Measurements from ENCODE around the gene PEPD.

PEPD gene

DNA sequence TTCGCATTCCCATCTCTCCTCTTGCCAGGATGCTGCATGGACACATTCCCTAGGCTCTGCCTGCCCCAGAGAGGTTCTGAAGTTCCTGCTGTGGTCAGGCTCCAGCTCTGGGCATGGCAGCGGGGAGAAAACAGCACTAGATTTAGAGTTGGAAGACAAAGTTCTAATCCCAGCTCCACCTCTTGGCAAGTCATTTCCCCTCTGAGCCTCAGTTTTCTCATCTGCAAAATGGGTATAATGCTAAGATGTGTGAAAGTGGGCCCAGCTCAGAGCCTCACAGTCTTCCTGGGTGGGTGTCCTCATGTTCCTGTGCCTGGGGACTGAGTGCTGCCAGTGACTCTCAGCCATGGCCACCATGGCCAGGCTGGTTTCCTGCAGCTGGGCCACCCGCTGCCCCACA is 9.6 kb downstream of the PEPD start:
- DNase-seq (ENCODE audit: low read depth in 2 of 2) = no peak

DNA sequence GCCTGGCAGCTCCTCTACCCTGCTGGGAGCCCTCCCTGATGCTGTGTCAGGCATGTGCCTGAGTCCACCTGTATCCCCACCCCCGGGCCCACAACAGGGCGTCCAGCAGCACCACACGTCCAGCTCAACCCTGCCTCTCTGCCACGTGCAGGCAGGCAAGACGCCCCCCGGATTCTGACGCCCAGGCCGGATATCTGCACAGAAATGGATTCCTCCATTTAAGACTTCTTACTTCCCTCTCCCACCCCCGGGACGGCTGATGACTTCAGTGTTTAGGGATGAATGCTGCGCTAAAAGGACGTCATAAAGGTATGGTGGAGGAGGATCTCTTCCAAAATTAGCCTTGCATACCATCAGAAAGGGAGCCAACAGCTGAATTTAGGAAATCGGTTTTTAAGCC is 10.2 kb downstream of the PEPD start:
- no peak for DNase-seq (ENCODE audit: low read depth in 2 of 2)

DNA sequence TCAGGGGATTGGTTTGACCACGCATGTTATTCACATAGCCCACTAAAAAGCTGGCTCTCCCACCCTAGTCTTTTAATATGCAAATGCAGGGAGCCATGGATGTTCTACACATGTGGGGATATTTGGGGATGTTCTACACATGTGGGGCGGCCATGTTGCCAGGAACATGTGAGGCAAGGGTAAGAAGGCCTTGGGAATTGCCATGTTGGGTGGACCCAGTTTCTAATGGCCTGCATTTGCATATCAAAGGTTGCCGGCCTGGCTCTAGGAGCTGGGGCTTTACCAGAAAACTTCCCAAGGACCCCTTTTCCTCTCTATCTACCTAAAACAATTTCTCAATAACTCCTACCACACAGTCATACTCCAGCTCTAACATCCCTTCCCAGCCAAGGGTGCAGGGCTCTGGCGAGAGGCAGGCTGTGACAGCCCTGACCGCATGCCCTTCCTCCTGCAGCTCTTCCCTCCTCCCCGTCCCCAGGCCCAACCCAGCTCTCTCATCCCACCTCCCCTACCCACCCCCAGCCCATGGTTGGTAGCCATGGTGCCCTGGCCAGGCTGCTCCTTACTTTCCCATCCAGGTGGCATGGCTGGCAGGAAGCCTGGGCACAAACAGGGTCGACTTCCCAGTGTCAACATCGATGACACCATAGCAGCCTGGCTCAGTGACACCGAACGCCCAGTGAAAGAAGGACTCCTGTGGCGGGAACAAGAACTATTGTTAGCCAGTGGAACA is 11.0 kb downstream of the PEPD start:
- DNase-seq (ENCODE audit: low read depth in 2 of 2) = no peak

DNA sequence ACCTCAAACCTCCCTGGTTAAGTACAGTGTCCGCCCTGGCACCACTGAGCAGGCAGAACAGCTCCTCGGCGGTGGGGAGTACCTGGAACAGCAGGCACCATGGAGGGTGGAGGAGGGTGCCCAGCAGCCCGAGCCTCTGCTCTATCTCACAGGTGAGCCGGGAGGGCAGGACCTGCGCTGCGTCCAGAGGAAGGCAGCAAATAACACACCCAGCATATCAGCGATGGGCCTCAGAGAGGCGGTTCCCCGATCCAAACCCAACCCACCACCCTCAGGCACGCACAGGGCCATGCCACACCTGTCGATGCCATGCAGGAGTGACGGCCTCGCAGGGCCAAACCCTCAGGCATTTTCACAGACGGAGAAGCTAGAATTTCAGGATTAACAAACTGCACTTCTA is 11.8 kb downstream of the PEPD start:
- DNase-seq (ENCODE audit: low read depth in 2 of 2) = no peak

- DNase-seq (ENCODE audit: low read depth in 2 of 2) = no peak
These were observed 12.5 kb downstream of the PEPD start for GRCh38 chr19:33508941-33509614.

DNA sequence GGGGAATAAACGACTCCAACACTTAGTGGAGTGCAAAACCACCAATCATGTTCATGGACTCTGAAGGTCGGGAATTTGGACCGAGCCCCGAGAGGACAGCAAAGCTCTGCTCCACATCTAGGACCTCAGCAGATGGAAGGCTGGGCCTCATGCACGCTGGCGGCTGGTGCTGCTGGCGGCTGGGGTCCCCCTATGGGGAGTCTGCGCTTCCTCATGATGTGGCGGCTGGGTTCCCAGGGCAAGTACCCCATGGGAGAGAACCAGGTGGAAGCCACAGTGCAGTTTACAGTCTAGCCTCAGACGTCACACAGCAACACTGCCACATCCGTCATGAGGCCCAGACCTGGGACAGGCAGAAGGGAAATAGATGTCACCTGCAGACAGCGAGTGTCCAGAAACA is 13.2 kb downstream of the PEPD start:
- no peak for DNase-seq (ENCODE audit: low read depth in 2 of 2)

DNA sequence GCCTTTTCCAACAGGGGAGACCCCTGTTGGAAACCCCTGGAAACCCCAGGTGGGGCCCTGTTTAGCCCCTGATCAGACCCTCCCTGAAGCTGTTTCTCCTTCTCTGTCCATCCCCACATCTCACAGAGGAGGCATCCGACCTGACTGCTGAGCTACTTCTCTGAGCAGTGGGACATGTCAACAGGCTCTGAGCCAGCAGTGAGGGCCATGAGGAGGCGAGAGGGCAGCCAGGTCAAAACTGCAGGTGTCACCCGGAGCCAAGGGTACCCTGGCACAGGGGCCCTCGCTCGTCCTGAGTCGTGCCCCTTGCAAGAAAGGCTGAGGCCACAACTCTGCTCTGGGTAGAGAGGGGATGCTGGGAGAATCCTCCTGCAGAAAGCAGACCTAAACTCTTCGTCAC is 13.6 kb downstream of the PEPD start:
- no peak for DNase-seq (ENCODE audit: low read depth in 2 of 2)

GRCh38 chr19:33507021-33507956 is 14.3 kb downstream of the PEPD start:
- DNase-seq (ENCODE audit: low read depth in 2 of 2) = no peak

GRCh38 chr19:33506498-33506897 is 15.1 kb downstream of the PEPD start:
- no peak for DNase-seq (ENCODE audit: low read depth in 2 of 2)

DNA sequence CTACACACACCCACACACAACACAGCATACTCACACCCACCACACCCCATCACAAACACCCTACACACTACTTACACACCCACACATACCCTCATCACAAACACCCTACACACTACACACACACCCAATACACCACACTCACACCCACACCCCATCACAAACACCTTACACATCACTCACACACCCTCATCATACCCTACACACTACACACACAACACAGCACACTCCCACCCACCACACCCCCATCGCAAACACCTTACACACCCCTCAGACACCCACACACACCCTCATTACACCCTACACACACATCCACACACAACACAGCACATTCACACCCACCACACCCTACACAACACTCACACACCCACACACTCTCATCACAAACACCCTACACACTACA is 15.8 kb downstream of the PEPD start:
- no peak for DNase-seq (ENCODE audit: low read depth in 2 of 2)

DNA sequence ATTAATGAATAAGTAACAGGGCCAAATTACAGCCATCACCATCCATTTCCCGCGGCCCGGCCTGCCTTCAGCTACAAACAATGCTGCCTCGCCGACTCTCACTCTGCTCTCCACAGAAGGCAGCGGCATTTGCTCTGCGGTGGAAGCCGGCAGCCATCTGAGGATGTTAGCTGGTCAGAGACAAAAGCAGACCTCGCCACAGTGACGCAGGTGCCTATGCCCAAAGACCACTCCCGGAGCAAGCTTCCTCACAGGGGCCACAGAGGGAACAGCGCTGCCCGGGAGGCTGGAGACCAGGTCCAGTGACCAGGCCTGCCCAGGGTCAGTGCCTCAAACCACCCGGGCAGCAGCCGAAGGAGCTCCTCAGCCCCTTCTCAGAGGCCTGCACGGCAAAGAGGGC is 16.4 kb downstream of the PEPD start:
- DNase-seq (ENCODE audit: low read depth in 2 of 2) = no peak

GRCh38 chr19:33504058-33504444 is 17.5 kb downstream of the PEPD start:
- no peak for DNase-seq (ENCODE audit: low read depth in 2 of 2)

GRCh38 chr19:33503433-33504057 is 18.0 kb downstream of the PEPD start:
- no peak for DNase-seq (ENCODE audit: low read depth in 2 of 2)

GRCh38 chr19:33503030-33503429 is 18.6 kb downstream of the PEPD start:
- DNase-seq (ENCODE audit: low read depth in 2 of 2) = no peak

- no peak for DNase-seq (ENCODE audit: low read depth in 2 of 2)
These were observed 19.1 kb downstream of the PEPD start for GRCh38 chr19:33502521-33502920.

- DNase-seq (ENCODE audit: low read depth in 2 of 2) = no peak
These were observed 19.8 kb downstream of the PEPD start for GRCh38 chr19:33501693-33502356.

DNA sequence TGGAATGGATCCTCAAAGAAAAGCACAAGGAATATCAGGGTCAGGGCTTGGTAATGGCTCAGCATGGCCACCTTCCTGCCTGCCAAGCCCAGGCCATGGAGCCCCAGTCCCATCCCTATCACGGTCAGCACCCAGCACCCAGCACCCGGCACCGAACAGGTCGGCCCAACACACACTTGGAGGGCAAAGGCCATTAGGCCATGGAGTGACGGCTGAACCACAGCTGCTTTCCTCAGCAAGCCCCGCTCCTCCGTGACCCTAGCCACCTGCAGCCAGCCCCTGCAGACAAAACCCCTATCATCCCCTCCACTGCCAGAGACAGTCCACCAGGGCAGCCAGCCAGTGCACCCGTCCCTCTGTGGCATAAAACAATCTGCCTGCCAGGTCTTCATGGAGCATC is 20.6 kb downstream of the PEPD start:
- DNase-seq (ENCODE audit: low read depth in 2 of 2) = no peak

- DNase-seq (ENCODE audit: low read depth in 2 of 2) = no peak
These were observed 21.0 kb downstream of the PEPD start for GRCh38 chr19:33500586-33500985.

GRCh38 chr19:33499671-33500506 is 21.7 kb downstream of the PEPD start:
- DNase-seq (ENCODE audit: low read depth in 2 of 2) = no peak

DNA sequence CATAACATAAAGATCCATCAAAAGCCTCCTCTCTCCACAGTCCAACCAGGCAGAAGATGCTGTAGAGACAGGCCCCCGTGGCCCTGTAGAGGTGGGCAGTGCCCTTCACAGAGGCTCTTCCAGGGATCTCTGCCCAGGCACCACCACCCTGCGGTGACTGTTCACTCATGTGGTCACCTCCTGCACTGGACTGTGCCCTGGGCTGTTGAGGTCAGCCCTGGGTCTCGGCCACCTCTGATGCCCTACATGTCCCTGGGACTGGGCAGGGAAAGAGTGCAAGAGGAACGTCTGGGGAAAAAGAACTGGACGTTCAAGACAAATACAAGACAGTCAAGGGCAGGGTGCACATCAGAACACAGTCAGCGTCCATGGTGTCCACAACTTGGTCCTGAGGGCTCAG is 22.3 kb downstream of the PEPD start:
- DNase-seq (ENCODE audit: low read depth in 2 of 2) = no peak

Data from stimulated activated CD8-positive, alpha-beta memory T cell treated with anti-CD3 and anti-CD28 coated beads, Interleukin-15, amount 100 ng/mL, for 4 hours (primary cell).